ENCODE data around the gene FICD.

The FICD gene

DNA sequence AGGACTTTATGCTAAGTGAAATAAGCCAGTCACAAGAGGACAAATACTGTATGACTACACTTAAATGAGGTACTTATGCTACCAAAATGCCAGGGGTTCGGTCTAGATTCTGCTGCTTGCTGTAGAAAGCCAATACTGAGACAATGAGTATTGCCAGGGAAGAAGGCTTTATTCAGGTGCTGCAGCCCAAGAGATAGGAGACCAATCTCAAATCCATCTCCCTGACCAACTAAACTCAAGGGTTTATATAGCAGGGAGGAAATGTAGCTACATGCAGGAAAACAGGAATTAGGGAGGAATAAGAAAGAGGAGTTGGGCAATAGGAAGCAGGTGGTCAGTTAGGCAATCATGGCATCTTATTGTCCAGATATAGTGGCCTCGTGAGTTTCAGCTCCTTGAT lies 12.2 kb upstream of the FICD start:
- no peak for DNase-seq (ENCODE audit: low read depth in 2 of 2)

DNA sequence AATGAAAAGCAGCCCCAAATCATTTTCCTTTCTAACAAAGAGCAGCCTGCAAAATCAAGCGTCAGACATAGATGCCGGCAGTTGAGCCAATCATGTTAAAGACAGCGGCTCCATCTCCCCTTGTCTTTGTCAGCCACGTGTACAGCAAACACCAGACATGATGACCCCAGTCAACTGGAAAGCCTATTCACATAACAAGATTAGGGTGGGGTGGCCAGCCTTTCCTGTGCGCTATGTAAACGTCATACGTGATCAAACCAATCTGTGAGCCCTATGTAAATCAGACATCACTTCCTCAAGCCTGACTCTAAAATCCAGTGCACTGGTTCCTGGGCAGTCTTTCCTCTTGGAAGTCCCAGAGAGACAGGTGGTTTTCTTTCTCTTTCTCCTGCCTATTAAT lies 9.9 kb upstream of the FICD start:
- no peak for DNase-seq (ENCODE audit: low read depth in 2 of 2)

DNA sequence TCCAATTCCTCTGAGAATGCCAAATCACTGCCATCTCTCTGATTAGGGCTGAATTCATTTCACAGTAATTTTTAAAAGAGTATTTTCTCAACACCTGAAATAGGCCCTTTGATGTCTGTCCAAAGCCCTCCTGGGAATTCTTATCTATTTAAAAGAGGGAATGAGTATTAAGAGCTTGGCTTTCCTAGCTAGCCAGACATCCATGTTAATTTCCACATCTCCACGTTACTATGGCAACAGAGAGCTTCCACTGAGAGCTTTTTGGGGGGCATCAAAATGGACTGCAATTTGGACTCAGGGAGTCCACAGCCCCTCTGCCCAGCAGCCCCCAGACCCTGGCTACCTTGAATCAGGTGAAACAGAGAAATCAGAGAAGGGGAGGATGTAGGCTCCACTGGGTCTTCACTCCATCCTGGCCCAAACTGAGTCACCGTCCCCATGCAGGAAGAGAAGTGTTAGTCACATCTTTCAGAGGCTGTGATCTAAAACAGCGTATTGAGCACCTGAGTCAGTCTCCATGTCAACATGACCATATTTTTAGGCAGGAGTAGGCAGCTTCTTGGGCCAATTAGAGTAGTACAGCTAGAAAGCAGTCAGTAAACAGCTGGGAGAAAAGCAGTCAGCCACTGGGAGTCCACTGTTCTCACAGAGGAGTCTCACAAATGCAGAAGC lies 7.0 kb upstream of the FICD start:
- no peak for DNase-seq (ENCODE audit: low read depth in 2 of 2)

DNA sequence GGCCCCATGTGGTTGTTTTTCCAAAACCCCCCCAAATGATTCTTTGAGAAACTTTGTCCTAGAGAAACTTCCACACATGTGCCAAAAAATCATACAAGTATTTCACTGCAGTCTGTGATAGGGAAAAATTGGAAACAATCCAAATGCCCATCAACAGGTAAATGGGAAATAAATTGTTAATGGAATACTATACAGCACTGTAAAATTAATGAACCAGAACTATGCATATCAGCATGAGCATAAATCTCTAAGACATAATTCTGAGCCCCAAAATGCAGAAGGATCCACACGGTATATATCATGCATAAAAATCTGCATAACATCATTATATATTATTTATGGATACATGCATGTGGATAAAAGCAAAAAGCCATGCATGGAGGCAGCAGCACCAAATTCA lies 5.3 kb upstream of the FICD start:
- DNase-seq (ENCODE audit: low read depth in 2 of 2): no peak

DNA sequence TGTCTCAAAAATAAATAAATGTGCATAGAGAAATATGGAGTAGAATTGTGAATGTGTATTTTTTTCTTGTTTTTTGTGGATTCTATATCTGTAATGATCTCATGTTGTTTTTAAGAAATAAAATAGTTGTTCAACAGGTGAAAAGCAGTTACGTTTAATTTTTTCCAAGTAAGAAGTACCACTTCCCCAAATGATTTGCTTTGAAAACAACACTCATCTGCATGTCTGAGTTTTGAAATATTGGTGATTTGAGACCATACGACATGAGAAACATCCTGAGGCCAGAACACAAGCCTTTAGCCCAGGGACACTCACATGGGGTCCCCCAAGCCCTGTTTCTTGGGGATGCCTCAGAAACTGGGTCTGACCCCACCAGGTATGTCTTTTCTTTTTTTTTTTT lies 4.2 kb upstream of the FICD start:
- no peak for DNase-seq (ENCODE audit: low read depth in 2 of 2)

DNA sequence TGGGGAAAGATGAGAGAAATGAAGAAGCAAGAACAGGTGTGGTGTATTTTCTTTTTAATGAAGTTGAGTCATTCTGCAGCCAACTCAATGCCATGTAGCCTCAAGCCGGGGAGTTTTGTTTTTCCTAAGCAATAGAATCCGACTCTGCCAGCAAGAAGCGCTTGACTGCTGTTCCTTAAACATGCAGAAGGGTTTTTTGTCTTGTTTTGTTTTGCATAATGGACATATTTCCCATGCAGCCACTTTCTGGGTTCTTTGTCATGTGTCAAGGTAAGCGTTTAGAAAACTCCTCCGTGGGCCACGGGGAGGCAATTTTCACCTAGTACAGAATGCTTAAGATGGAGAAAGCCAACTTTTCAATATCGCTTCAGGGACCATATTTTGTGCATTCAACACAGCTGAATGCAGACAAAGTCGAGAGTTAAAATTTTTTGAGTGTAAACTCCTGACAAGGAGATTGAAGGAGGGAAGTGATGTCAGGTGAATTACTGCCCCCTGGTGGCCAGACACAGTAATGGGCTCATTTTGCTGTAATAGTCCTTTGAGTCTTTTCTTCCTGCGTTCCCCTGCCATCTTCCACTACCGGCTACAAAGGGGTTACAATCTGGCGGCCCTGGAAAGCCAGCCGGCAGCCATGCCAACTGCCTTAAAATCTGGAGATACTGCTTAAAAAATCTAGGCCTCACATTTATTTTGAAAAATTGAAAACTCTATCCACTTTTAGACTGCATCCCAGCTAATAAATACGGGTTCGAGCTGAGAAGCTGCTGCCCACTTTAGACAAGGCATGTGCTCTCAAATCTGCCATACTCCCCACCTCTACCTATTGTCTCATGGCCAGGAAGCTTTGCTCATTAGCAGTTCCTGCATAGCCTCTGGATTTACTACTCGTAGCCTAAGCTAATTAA lies 3.2 kb upstream of the FICD start:
- DNase-seq (ENCODE audit: low read depth in 2 of 2): peak; percentile 63 to 74

DNA sequence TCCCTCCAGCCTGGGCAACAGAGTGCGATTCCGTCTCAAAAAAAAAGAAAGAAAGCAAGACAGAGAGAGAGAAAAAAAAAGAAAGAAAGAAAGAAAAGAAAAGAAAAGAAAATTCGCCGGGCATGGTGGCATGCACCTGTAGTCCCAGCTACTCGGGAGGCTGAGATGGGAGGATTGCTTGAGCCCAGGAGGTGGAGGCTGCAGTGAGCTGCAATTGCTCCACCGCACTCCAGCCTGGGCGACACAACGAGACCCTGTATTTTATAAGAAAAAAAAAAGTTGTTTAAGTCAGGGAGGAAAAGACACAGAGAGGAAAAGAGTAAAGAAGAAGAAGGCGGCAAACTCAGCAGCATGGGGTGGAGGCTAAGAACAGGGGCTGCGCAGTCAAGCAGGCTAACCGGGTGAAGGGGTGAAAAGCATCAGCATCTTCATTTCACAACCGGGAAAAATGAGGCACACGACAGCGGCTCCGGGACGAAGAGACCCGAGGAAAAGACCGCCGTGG lies 557 bp upstream of the FICD start:
- DNase-seq (ENCODE audit: low read depth in 2 of 2): no peak

DNA sequence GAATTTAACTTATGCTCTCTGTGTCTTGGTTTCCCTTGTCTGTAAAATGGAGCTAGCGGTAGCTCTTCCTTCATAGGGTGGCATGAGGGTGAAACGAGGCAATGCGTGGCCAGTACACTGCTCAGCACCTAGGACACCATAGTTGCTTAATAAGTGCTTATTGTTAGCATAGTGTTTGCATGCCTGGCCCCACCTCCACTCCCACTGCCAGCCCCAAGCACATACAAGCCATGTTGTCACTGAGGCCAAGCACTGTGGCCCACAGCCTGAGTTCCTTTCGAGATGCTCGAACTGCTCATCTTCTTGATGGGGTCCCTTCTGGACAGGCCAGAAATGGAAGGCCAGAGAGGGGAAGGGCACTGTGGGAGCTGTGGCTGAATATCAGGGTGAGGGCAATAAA lies 839 bp downstream of the FICD start:
- no peak for DNase-seq (ENCODE audit: low read depth in 2 of 2)

DNA sequence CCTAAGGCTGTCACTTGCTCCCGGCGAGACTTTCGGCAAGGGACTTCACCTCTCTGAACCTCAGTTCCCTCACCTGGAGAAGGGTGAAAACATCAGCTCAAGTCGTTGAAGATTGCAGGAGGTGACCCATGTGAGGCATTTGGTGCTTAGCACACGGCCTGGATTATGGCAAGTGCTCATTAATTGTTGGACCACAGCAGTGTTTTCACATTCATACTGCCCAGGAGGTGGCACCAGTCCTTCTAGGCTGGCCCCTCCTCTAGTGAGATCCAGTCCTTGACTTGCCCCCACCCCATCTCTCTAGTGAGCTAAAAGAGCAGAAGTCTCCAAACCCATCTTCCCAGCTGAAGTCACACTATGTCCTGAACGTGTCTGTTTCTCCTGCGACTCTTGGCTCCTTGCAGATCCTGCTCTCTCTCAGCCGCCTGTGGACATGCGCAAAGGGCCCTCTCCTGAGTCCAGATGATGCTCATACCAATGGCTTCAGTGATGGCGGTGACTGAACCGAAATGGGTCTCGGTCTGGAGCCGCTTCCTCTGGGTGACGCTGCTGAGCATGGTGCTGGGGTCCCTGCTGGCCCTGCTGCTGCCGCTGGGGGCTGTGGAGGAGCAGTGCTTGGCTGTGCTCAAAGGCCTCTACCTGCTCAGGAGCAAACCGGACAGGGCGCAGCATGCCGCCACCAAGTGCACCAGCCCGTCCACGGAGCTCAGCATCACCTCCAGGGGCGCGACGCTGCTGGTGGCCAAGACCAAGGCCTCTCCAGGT lies 1.6 kb downstream of the FICD start:
- DNase-seq (ENCODE audit: low read depth in 2 of 2): no peak

DNA sequence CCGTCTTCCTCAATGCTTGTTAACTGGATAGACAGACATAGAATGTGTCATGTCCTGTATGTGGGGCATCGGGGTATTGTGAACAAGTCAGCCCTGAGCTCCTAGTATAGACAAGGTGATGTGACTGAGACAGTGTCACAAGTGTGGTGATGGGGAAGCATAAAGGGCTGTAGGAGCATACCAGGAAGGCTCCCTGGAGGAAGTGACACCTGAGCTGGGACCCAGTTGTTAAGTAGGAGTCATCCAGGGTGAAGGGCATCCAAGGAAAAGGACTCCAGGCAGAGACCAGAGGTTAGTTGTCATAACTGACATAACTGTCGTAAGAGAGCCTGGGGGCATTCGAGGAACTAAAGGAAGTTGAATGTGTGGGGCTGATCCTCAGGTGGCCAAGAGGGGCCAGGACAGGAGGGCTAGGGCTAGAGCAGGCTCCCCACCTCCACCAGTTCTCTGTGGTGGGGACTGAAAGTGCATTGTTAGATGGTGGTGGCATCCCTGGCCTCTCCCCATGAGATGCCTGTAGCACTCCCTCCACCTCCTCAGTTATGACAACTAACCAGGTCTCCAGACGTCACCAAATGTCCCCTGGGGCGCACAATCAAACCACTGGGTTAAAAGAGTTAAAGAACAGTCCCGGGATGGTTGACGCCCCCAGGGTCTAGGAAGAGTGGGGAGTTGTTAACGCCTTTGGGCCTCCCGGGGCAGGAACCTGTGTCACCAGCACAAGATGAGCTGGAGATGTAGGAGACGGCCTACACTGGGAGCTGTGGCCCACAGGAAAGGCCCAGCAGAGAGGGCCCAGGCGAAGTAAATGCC lies 2.4 kb downstream of the FICD start:
- no peak for DNase-seq (ENCODE audit: low read depth in 2 of 2)

DNA sequence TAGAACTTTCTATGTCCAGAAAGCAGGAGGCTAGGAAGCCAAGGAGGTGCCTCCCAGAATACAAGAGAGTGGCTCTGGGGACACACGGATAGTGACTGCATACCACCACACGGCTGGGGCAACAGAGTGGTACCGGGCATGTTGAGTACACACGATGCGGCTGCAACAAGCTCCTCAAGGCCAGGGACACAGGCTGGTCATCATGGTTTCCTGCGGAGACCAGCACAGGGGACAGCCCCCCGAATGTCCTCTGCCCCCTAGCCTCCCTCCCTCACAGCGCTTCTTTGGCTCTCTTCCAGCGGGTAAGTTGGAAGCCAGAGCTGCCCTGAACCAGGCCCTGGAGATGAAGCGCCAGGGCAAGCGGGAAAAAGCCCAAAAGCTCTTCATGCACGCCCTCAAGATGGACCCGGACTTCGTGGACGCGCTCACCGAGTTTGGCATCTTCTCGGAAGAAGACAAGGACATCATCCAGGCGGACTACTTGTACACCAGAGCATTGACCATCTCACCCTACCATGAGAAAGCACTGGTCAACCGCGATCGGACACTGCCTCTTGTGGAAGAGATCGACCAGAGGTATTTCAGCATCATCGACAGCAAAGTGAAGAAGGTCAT lies 3.1 kb downstream of the FICD start:
- no peak for DNase-seq (ENCODE audit: low read depth in 2 of 2)

DNA sequence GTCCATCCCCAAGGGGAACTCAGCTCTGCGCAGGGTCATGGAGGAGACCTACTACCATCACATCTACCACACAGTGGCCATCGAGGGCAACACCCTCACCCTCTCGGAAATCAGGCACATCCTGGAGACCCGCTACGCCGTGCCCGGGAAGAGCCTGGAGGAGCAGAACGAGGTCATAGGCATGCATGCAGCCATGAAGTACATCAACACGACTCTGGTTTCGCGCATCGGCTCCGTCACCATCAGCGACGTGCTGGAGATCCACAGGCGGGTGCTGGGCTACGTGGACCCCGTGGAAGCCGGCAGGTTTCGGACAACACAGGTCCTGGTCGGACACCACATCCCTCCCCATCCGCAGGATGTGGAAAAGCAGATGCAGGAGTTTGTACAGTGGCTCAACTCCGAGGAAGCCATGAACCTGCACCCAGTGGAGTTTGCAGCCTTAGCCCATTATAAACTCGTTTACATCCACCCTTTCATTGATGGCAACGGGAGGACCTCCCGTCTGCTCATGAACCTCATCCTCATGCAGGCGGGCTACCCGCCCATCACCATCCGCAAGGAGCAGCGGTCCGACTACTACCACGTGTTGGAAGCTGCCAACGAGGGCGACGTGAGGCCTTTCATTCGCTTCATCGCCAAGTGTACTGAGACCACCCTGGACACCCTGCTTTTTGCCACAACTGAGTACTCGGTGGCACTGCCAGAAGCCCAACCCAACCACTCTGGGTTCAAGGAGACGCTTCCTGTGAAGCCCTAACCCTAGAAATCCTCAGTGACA lies 3.8 kb downstream of the FICD start:
- DNase-seq (ENCODE audit: low read depth in 2 of 2): no peak

DNA sequence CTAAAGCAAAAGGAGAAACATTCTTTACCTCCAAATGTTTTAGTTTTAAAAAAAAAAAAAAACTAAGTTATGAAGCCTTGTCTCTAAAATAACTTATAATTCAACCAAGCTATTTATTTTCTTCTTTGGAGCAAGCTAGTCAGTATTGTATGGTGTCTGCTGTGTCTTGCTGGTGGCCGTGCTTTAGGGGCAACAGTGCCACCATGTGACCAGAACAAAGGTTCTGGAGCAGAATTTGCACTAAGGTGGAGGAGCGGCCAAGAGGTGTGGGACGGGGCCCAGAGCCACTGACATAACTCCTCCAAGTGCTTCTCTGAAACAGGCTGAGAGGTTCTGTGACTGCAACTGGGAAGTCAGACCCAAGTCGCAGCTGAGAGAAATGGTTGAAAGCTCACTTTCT lies 4.5 kb downstream of the FICD start:
- no peak for DNase-seq (ENCODE audit: low read depth in 2 of 2)

DNA sequence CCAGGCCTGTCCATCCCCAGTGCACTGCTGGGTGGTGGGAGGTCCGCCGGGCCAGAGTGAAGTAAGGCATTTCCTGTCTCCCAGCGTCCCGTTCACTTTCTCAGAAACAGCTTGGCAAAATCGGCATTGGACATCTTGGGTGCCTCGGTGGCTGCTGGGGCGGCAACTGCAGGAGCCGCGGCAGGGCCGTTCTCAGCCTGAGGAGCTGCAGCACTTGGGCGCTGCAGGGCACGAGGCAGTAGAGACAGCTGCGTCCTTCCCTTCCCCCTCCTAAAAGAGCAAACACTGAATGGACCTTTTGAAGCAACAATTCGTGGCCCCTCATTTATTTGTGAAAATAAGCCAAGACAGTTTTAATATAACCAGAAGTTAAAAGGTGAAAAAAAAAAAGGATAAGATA lies 8.3 kb downstream of the FICD start:
- DNase-seq (ENCODE audit: low read depth in 2 of 2): no peak

DNA sequence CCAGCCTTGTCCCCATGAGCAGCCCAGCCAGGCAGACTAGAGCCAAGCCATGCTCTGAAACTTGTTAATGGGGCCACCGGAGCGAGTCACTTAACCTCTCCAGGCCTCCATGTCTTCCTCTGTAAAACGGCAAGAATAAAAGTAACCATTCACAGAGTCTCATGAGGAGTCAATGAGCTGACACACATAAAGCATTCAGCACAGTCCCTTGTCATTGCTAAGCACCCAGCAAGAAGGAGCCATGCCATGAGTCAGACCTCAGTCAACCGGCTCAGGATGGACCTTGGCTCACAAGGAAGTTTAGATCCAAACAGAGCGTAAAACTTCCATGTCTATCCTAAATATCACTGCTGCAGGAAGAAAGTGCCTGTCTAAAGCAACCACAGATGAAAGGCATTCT lies 10.6 kb downstream of the FICD start:
- no peak for DNase-seq (ENCODE audit: low read depth in 2 of 2)

DNA sequence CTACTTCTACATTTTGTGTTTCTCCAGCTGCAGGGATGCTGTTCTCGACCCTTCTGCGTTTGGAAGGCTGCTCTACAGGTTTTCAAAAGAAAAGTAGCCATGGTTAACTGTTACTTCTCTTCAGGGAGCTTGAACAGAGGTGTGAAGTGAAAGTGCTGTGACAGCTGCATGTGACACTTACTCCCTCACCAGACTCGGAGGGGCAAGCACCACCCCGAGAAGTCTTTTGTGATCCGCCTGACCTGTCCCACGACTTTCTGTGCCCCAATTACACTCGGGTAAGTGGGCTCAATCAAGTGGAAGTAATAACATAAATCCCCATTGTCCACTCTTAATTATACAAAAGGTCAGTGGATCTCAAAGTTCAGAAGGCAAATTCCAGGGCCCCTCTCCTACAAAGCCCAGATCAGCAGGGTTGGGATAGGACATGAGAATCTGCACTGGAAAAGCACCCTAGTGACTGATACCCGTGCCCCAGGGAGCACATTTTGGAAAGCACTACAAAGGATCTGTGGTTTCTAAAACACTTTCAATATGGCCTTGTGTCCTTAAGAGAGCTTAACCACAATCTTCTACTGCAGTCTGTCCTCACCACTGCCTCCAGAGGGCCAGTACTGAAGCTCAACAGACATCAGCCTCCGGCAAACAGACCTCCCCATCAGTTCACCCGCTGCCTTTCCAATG lies 11.5 kb downstream of the FICD start:
- no peak for DNase-seq (ENCODE audit: low read depth in 2 of 2)

DNA sequence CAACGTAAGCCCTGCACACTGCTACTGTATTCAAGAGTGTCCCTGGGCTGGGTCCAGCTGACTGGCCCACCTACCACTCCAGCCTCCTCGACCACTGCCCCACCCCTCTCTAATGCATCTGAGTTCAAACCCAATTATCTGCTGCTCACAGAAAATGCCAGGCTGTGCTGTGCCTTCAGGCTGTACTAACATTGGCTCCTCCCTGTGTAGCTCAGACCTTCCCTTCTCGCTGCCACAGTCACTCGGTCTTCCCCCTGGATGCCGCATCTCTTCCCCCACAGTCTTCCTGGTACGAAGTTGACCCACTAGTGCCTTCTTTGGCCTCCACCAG lies 12.1 kb downstream of the FICD start:
- no peak for DNase-seq (ENCODE audit: low read depth in 2 of 2)

DNA sequence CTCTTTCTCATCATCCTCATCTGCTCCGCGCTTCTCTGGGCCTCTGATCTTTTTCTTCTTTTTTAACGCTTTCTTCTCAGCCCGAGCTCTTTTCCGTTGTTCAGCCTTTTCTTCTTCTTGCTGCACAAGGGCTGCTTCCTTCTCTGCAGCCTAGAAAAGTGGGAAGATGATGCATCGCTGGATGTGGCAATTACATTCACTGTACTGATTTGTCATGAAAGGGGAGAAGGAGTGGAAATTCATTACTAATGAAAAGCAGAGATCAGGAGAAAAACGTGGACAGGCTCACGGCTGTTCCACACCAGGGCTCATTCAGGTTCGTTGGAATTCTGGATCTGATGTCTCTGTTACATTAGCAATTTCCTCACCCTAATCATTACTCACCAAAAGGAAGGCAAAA lies 15.1 kb downstream of the FICD start:
- DNase-seq (ENCODE audit: low read depth in 2 of 2): no peak

DNA sequence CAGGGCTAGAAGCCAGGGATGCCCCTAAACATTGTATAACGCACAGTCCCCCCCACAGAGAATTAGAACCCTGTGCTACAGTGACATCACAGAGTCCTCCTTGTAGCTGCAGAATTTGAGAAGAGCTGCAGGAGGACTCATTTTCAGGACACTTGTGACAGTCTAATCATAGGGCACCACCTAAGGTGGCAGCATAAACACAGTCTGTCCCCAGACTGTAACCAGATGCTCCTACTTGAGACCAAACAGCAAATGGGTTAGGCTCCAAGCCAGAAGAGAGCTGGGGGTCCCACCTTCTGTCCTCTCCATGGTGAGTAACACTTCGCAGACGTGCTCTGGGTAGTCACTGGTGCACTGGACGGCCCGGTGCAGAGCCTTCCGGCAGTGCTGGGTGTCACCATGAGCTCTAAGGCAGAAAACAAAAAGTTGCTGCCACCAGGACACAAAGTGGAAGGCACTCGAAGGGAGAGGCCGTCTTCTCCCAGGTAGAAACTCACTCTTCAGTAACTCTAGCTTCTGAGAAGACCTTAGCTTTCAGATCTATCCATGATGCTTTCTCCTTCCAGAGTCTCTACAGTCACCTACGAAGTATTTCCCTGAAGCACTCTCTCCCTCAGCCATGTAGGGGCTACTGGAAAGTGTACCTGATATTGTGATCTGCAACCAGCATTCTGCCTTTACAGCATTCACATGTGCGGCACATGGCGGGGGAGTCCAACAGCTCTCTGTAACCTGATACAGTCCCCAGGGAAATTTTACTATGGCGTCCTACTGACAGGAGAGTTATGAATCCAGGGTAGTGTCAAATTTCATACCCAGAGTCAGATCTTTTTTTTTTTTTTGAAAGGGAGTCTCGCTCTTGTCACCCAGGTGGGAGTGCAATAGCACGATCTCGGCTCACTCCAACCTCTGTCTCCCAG lies 17.1 kb downstream of the FICD start:
- no peak for DNase-seq (ENCODE audit: low read depth in 2 of 2)
